ENCODE results near the gene XXYLT1. TPM values are rescaled to one million over a fixed set of nuclear protein-coding genes. Genes with fewer than 3 reads are reported as not detected.

Gene XXYLT1
- total and polyA plus RNA-seq, 7 donors = 2.5 to 13.8 (median 11.1) TPM

DNA sequence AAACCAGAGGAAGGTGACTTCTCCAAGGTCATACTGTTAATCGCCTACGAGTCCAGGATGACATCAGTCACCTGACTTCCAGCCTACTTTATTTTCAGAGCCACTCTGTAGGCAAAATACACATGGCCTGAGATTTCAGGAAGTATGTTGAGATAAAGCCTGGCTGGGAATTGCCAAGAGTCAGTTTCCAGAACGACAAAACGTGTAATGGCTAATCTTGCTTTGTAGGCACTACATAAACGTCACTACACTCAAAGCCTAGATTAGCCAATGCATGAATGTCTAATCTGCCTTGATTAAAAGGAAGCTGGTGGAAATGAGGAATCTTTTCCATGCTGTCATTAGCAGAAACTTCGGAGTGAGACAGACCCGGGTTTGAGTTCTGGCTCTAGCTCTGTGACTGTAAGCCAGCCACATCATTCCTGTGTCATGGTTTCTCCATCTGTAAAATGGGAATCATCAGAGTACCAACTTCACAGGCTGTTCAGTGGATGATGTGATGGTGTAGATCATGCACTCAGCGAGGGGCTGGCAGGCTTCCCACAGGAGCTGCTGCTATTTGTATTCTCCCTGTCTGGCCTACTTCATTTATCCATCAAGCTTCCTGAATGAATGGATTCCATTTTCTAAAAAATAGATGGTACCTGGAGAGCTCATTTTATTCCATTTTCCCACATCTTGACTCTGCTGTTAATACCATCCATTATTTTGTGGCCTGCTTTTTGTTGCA, 241.9 kb downstream of the XXYLT1 start:
- Histone ChIP-seq H3K36me3 (no peaks in the 10 kb centered on the region), H3K27me3 (no peaks in the 10 kb centered on the region), H3K9me3 (no peaks in the 10 kb centered on the region), H3K4me3 (no peak overlapping the region), H3K4me1 (no peaks in the 10 kb centered on the region), H3K27ac (no peak overlapping the region)
- DNase-seq = no peak
- peak in 1 of 4 donors; percentile 26 for TF ChIP-seq EP300 (IDR thresholded peaks at IDR 0.05)
- TF ChIP-seq, protein P1, sequence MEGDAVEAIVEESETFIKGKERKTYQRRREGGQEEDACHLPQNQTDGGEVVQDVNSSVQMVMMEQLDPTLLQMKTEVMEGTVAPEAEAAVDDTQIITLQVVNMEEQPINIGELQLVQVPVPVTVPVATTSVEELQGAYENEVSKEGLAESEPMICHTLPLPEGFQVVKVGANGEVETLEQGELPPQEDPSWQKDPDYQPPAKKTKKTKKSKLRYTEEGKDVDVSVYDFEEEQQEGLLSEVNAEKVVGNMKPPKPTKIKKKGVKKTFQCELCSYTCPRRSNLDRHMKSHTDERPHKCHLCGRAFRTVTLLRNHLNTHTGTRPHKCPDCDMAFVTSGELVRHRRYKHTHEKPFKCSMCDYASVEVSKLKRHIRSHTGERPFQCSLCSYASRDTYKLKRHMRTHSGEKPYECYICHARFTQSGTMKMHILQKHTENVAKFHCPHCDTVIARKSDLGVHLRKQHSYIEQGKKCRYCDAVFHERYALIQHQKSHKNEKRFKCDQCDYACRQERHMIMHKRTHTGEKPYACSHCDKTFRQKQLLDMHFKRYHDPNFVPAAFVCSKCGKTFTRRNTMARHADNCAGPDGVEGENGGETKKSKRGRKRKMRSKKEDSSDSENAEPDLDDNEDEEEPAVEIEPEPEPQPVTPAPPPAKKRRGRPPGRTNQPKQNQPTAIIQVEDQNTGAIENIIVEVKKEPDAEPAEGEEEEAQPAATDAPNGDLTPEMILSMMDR (IDR thresholded peaks at IDR 0.05) = no peak
- TF ChIP-seq POLR2AphosphoS5 (IDR thresholded peaks at IDR 0.05) = peak in 1 of 4 donors; percentile 50
- intact Hi-C loops (cut with DNase I) = no loop called here
- 73 to 82% methylated on average over 8 of the region's 8 CpGs for WGBS, 2 donors

DNA sequence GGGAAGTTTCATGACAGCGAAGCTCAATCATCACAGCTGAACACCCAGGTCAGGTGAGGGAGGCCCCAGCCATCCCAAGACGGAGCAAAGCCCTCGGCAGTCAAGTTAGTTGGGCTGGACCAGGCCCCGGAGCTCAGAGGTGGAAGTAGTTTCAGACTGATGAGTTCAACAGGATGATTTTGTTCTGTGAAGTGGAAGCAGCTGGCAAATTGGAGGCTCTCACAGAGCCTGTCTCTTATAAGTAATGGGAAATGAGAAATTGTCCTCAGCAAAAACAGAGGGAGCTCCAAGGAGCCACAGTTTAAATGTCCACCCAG, 245.1 kb downstream of the XXYLT1 start:
- peak; percentile 40 for DNase-seq
- Histone ChIP-seq H3K27me3 (no peaks in the 10 kb centered on the region), H3K9me3 (no peaks in the 10 kb centered on the region), H3K36me3 (no peaks in the 10 kb centered on the region), H3K4me3 (no peak overlapping the region), H3K27ac (no peak overlapping the region), H3K4me1 (no peaks in the 10 kb centered on the region)
- intact Hi-C loops (cut with DNase I) = no loop called here
- TF ChIP-seq POLR2AphosphoS5 (IDR thresholded peaks at IDR 0.05) = no peak
- no peak for TF ChIP-seq POLR2A (IDR thresholded peaks at IDR 0.05)
- no peak for TF ChIP-seq EP300 (IDR thresholded peaks at IDR 0.05)
- TF ChIP-seq, protein P1 (IDR thresholded peaks at IDR 0.05) = no peak
- WGBS, 2 donors = 86 to 88% methylated on average over 4 of the region's 4 CpGs

DNA sequence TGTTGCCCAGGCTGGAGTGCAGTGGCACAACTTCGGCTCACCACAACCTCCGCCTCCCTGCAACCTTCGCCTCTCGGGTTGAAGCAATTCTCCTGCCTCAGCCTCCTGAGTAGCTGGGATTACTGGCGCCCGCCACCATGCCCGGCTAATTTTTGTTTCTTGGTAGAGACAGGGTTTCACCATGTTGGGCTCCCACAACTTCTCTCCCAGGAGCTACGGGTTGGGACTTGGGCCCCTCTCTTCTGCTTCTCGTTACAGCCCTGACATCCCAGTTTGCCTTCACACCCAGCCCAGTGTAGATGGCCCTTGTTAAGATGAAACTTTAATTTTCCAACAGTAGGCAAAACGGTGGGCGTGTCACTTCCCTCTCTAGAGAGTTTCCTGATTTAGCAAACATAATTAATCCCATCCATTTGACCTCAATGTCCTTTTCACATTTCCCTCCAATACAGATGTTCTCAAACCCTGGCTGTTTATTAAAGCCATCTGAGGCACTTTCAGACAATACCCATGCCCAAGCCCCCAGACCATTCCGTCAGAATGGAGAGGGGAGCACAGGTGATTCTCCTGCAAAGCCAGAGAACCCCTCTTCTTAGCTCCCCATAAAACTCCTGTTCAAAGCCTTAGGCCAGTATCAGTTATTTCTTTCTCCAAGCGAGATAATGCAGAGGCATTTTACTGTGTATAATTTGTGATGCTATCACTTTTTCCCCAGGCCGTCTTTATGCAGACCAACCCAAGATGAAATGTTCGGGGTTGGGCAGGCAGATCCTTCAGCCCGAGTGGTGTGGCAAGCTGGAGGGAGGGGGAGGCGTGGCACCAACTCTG, 245.7 kb downstream of the XXYLT1 start:
- H3K27me3 ChIP-seq = no peaks in the 10 kb centered on the region

DNA sequence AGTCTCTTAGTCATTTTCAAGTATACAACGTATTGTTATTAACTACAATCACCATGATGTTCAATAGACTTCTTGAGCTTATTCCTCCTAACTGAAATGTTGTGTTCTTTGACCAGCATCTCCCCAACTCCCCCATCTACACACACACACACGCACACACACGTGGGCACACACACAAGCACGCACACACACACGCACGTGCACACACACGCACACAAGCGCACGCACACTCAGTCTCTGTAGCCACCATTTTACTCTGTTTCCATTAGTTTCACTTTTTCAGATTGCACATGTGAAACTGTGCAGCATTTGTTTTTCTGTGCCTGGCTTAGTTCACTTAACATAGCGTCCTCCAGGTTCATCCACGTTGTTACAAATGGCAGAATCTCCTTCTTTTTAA, 247.0 kb downstream of the XXYLT1 start:
- DNase-seq = peak; percentile 32
- TF ChIP-seq POLR2A (IDR thresholded peaks at IDR 0.05) (no peak), POLR2AphosphoS5 (IDR thresholded peaks at IDR 0.05) (no peak), EP300 (IDR thresholded peaks at IDR 0.05) (no peak)
- TF ChIP-seq, protein P1 (IDR thresholded peaks at IDR 0.05) = no peak
- H3K4me1 ChIP-seq = no peaks in the 10 kb centered on the region
- H3K27me3 ChIP-seq = no peaks in the 10 kb centered on the region
- H3K27ac ChIP-seq = no peak overlapping the region
- H3K4me3 ChIP-seq = no peak overlapping the region
- intact Hi-C loops (cut with DNase I) = no loop called here
- H3K9me3 ChIP-seq = no peaks in the 10 kb centered on the region
- no peaks in the 10 kb centered on the region for H3K36me3 ChIP-seq
- WGBS, 2 donors = 78 to 95% methylated on average over 11 of the region's 11 CpGs

More for the DNA sequence above, 245.7 kb downstream of the XXYLT1 start:
- TF ChIP-seq POLR2A (IDR thresholded peaks at IDR 0.05) = no peak
- TF ChIP-seq, protein P1 (IDR thresholded peaks at IDR 0.05) = no peak
- no peak for TF ChIP-seq EP300 (IDR thresholded peaks at IDR 0.05)
- no peak for TF ChIP-seq POLR2AphosphoS5 (IDR thresholded peaks at IDR 0.05)
- Histone ChIP-seq H3K4me3 (no peak overlapping the region), H3K4me1 (no peaks in the 10 kb centered on the region), H3K9me3 (no peaks in the 10 kb centered on the region), H3K27ac (no peak overlapping the region), H3K36me3 (no peaks in the 10 kb centered on the region)
- DNase-seq = peak; percentile 13
- WGBS, 2 donors = 88 to 89% methylated on average over 17 of the region's 17 CpGs
- intact Hi-C loops (cut with DNase I) = no loop called here
